WERI-Rb-1 (cell line): Measurements from ENCODE around the gene GPR153.

ENCODE experiments used
- DNase-seq: peaks from one replicate; pipeline ENCODE4 v3.0.0-alpha.2; 2020
- H3K27ac ChIP-seq: fragments of 250-450 bp; sonication (Bioruptor Pico); 2 replicates; pipeline ENCODE4 v1.5.1; 2020; ENCODE audit warnings: mild to moderate bottlenecking, moderate library complexity
- H3K27me3 ChIP-seq: fragments of 250-450 bp; sonication (Bioruptor Pico); 2 replicates; pipeline ENCODE4 v1.5.1; 2021; ENCODE audit warnings: mild to moderate bottlenecking, low read depth, moderate library complexity; ENCODE audit not compliant: insufficient read depth, severe bottlenecking
- H3K36me3 ChIP-seq: fragments of 250-450 bp; sonication (Bioruptor Pico); 2 replicates; pipeline ENCODE4 v1.5.1; 2020; ENCODE audit warnings: mild to moderate bottlenecking, moderate library complexity
- H3K4me3 ChIP-seq: 2 replicates; pipeline ENCODE4 v1.5.1; 2011; ENCODE audit warnings: low read depth, mild to moderate bottlenecking, control low read depth, low read length
- H3K9me3 ChIP-seq: fragments of 250-450 bp; sonication (Bioruptor Pico); 2 replicates; pipeline ENCODE4 v1.5.1; 2021; ENCODE audit warnings: mild to moderate bottlenecking, moderate library complexity; ENCODE audit not compliant: severe bottlenecking
- CTCF ChIP-seq: IDR thresholded peaks from 2 replicates; pipeline ENCODE4 v1.5.1; 2011; ENCODE audit warnings: low read depth, mild to moderate bottlenecking, control low read depth, inconsistent platforms, low read length

Gene GPR153

GRCh38 chr1:6292102-6292501 is 31.2 kb upstream of the GPR153 start:
- no peak overlapping the region for H3K4me3 ChIP-seq
- no peaks in the 10 kb centered on the region for H3K27me3 ChIP-seq
- H3K9me3 ChIP-seq: no peaks in the 10 kb centered on the region
- no peak for TF ChIP-seq CTCF
- peaks cover 38% of the 10 kb centered on the region for H3K36me3 ChIP-seq
- H3K27ac ChIP-seq: no peak overlapping the region
- no peak for DNase-seq

DNA sequence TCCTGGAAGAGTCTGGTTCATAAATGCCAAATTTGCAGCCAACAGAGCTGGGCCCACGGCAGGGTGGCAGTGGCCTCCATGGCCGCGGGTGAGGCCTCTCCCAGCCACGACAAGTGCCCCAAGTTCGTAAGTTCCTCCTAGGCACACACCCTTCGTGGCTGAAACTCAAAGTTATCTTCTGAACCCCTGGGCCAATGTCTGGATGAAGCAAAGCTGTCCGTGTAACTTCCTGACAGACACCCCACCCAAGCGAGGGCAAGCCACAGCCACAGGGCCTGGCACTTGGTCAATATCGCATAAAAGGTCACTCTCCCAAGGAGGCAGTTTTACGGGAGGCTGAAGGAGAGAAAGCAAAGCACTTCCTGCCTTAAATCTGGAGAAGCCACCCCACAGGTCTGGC is 27.8 kb upstream of the GPR153 start:
- H3K4me3 ChIP-seq: no peak overlapping the region

DNA sequence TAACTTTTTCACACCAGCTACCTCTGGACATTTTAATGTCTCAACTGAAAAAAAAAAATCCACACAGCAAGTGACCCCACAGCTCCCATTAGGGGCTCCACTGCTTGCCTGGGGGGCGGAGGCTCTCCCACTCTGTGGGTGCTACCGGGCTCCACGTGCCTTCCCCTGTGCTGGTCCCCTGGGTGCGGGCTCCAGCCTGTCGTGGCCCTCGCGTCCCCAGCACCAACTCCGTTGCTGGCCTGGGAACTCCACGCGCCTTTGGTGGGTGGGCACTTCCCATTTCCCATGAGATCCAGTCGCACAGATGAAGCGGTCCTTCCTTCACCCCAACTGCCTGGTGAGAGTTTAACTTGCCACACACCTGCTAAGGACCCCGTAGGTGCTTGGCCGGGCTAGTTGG is 27.1 kb upstream of the GPR153 start:
- DNase-seq: no peak
- no peak for TF ChIP-seq CTCF
- Histone ChIP-seq H3K4me3 (no peak overlapping the region), H3K27ac (no peak overlapping the region), H3K9me3 (no peaks in the 10 kb centered on the region), H3K27me3 (no peaks in the 10 kb centered on the region), H3K36me3 (peaks cover 12% of the 10 kb centered on the region)

More for the DNA sequence above, 27.8 kb upstream of the GPR153 start:
- Histone ChIP-seq H3K9me3 (no peaks in the 10 kb centered on the region), H3K36me3 (peaks cover 19% of the 10 kb centered on the region), H3K27me3 (no peaks in the 10 kb centered on the region), H3K27ac (no peak overlapping the region)
- no peak for DNase-seq
- TF ChIP-seq CTCF: no peak

DNA sequence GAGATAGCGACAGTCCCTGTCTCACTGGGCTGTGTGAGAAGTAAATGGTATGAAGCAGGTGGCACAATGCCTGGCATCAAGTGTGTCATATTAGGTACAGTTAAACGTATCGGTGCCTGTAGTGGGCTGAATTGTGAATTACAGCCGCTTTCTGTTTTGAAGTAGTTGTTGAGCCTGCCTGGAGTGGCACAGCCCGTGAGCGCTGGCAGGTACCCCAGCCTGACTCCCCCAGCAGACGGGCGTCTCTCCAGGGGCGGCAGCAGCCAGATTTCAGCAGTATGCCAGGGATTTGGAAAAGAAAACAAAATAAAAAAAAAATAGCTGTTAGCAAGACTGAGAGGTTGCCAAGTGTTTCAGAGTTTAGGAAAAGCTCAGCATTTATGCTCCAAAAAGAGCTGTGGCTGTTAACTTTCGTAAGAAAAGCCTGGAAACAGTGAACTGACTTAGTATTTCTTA is 26.6 kb upstream of the GPR153 start:
- no peak for DNase-seq
- H3K27me3 ChIP-seq: no peaks in the 10 kb centered on the region
- H3K9me3 ChIP-seq: no peaks in the 10 kb centered on the region
- H3K4me3 ChIP-seq: no peak overlapping the region
- TF ChIP-seq CTCF: no peak
- H3K36me3 ChIP-seq: peaks cover 10% of the 10 kb centered on the region
- no peak overlapping the region for H3K27ac ChIP-seq

DNA sequence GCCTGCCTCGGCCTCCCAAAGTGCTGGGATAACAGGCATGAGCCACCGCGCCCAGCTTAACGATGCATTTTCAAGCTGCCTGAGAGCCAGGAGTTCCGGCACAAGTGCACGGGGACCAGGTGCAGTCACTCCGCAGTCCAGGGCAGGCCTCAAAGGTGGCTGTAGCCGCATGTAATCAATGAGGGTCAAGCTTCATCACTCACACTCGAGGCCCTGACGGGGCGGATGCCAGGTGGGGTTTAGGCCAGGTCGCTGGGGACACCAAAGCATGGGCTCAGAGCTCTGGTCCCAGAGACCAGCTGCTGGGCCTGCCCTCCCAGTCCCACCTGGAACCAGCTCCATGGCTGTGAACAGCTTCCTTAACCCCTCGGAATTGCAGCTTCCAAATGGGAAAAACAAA is 26.1 kb upstream of the GPR153 start:
- Histone ChIP-seq H3K9me3 (no peaks in the 10 kb centered on the region), H3K4me3 (no peak overlapping the region), H3K27ac (no peak overlapping the region), H3K36me3 (peaks cover 9% of the 10 kb centered on the region), H3K27me3 (no peaks in the 10 kb centered on the region)
- TF ChIP-seq CTCF: no peak
- DNase-seq: no peak

DNA sequence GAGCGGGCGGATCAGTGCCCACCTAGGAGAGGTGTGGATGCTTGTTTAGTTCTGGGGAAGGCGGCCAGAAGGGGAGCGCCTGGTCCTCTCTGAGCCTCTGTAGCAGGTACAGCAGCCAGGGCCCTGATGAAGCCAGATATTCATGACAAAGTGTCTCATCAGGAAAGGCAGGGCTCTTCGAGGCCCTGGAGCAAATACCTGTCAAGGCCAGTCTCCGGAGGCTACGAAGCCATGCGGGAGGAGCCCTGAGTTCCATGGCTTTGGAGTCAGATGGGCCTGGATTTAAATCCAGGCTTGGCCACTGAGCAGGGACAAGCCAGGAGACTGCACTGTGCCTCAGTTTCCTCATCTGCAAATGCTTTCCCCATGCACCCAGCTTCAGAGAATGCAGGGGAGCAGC is 25.4 kb upstream of the GPR153 start:
- Histone ChIP-seq H3K9me3 (no peaks in the 10 kb centered on the region), H3K4me3 (no peak overlapping the region), H3K27ac (no peak overlapping the region), H3K27me3 (no peaks in the 10 kb centered on the region), H3K36me3 (peaks cover 8% of the 10 kb centered on the region; the same call in 1 of the 2 replicates)
- DNase-seq: no peak
- no peak for TF ChIP-seq CTCF
